K562 (cell line): Measurements from ENCODE around the gene KL.

Experiments
- ADNP ChIP-seq: fragments of 200-800 bp; sonication (Bioruptor generic); IDR thresholded peaks from 2 replicates; pipeline ENCODE4 v1.6.1; 2016; ENCODE audit warnings: missing genetic modification characterization, missing compliant biosample characterization
- JUND ChIP-seq, 2 experiments: IDR thresholded peaks; 2 replicates in 1 of 2; 3 replicates in 1 of 2; pipeline ENCODE4 v1.6.1; 2011; ENCODE audit warnings: borderline replicate concordance in 2 of 2, low read depth in 2 of 2, low read length in 2 of 2, improper control_type of control experiment in 1 of 2, missing biosample characterization in 1 of 2, missing genetic modification characterization in 1 of 2, missing genetic modification reagents in 1 of 2
- NFIX ChIP-seq: fragments of 250-450 bp; sonication (Bioruptor Pico); IDR thresholded peaks from 2 replicates; pipeline ENCODE4 v1.4.0; 2020; ENCODE audit warnings: low read depth, mild to moderate bottlenecking, moderate library complexity
- POLR2A ChIP-seq: fragments of 450-650 bp; conservative IDR thresholded peaks from 2 replicates; pipeline ENCODE4 v1.6.1; 2016
- RB1 ChIP-seq: fragments of 450-650 bp; IDR thresholded peaks from 2 replicates; pipeline ENCODE4 v1.6.1; 2017; ENCODE audit warnings: low read depth, mild to moderate bottlenecking
- ZNF133 ChIP-seq: fragments of 250-450 bp; sonication (Bioruptor Pico); IDR thresholded peaks from 2 replicates; pipeline ENCODE4 v1.4.0; 2020; ENCODE audit warnings: mild to moderate bottlenecking
- TF ChIP-seq, protein P1 (sequence below): sonication (generic); formaldehyde crosslinking; IDR thresholded peaks from 2 replicates; pipeline ENCODE4 v1.8.1; 2023; ENCODE audit warnings: mild to moderate bottlenecking, missing genetic modification reagents, moderate library complexity
- TF ChIP-seq, protein P2 (sequence below), 3 experiments: IDR thresholded peaks in 2 of 3; conservative IDR thresholded peaks in 1 of 3; 2 replicates each; pipeline ENCODE4 v1.5.1; 2011 to 2012; ENCODE audit warnings: low read length in 3 of 3, mild to moderate bottlenecking in 3 of 3, control low read depth in 2 of 3, improper control_type of control experiment in 1 of 3, inconsistent platforms in 1 of 3, low read depth in 1 of 3, mixed read lengths in 1 of 3, moderate library complexity in 1 of 3; ENCODE audit not compliant: insufficient read depth in 2 of 3
- TF ChIP-seq, protein P3 (sequence below): sonication (generic); formaldehyde crosslinking; IDR thresholded peaks from 2 replicates; pipeline ENCODE4 v1.8.0; 2022; ENCODE audit warnings: mild to moderate bottlenecking, low read depth, missing genetic modification reagents

DNA sequence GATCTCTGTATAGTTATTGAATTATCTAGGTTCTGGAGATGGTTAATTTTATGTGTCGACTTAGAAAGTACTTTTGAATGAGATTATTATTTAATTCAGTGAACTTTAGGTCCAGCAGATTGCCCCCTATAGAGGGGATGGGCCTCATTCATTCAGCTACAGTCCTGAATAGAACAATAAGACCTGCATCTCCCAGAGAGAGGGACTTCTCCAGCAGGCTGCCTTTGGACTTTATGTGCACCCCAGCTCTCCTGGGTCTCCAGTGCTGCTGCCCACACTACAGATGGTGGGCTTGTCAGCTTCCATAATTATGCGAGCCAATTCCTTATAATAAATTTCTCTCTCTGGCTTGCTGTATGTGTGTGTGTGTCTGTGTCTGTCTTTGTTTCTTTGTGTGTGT lies 39.3 kb upstream of the KL start:
- TF ChIP-seq, protein P1, sequence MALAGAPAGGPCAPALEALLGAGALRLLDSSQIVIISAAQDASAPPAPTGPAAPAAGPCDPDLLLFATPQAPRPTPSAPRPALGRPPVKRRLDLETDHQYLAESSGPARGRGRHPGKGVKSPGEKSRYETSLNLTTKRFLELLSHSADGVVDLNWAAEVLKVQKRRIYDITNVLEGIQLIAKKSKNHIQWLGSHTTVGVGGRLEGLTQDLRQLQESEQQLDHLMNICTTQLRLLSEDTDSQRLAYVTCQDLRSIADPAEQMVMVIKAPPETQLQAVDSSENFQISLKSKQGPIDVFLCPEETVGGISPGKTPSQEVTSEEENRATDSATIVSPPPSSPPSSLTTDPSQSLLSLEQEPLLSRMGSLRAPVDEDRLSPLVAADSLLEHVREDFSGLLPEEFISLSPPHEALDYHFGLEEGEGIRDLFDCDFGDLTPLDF (CRISPR knock-in tag) = no peak
- TF ChIP-seq NFIX (CRISPR knock-in tag) (no peak), RB1 (no peak), ADNP (no peak), ZNF133 (CRISPR knock-in tag) (no peak), POLR2A (no peak), JUND (IDR thresholded peaks at IDR 0.05; ENCODE audit: borderline replicate concordance, low read depth, low read length) (no peak), JUND (tag; IDR thresholded peaks at IDR 0.05; ENCODE audit: borderline replicate concordance, low read depth, low read length) (no peak)
- TF ChIP-seq, protein P2, sequence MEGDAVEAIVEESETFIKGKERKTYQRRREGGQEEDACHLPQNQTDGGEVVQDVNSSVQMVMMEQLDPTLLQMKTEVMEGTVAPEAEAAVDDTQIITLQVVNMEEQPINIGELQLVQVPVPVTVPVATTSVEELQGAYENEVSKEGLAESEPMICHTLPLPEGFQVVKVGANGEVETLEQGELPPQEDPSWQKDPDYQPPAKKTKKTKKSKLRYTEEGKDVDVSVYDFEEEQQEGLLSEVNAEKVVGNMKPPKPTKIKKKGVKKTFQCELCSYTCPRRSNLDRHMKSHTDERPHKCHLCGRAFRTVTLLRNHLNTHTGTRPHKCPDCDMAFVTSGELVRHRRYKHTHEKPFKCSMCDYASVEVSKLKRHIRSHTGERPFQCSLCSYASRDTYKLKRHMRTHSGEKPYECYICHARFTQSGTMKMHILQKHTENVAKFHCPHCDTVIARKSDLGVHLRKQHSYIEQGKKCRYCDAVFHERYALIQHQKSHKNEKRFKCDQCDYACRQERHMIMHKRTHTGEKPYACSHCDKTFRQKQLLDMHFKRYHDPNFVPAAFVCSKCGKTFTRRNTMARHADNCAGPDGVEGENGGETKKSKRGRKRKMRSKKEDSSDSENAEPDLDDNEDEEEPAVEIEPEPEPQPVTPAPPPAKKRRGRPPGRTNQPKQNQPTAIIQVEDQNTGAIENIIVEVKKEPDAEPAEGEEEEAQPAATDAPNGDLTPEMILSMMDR (IDR thresholded peaks at IDR 0.05 in 2 of 3, conservative IDR thresholded peaks at IDR 0.05 in 1 of 3; ENCODE audit: insufficient read depth in 2 of 3, low read depth in 1 of 3, low read length in 3 of 3) = no peak
- TF ChIP-seq, protein P3, sequence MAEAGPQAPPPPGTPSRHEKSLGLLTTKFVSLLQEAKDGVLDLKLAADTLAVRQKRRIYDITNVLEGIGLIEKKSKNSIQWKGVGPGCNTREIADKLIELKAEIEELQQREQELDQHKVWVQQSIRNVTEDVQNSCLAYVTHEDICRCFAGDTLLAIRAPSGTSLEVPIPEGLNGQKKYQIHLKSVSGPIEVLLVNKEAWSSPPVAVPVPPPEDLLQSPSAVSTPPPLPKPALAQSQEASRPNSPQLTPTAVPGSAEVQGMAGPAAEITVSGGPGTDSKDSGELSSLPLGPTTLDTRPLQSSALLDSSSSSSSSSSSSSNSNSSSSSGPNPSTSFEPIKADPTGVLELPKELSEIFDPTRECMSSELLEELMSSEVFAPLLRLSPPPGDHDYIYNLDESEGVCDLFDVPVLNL (CRISPR knock-in tag) = no peak
